ENCODE results near the gene TNFRSF9. TPM values are rescaled to one million over a fixed set of nuclear protein-coding genes. Genes with fewer than 3 reads are reported as not detected.

Gene TNFRSF9
- total and polyA plus RNA-seq, 2 experiments from 2014 or later = 0.08 to 1.2 TPM

GRCh38 chr1:7962636-7963377, 22.2 kb upstream of the TNFRSF9 start:
- H3K36me3 ChIP-seq (replicated peaks; ENCODE audit: insufficient read depth, low read depth) = no peaks in the 10 kb centered on the region
- WGBS (ENCODE audit: low lambda C conversion rate, missing lambda C conversion rate) = 91% methylated on average over 11 of the region's 11 CpGs
- H2AFZ ChIP-seq = no peak overlapping the region
- peak overlapping the region; percentile 46 for H3K4me3 ChIP-seq
- H4K20me1 ChIP-seq (ENCODE audit: insufficient read depth, poor library complexity, severe bottlenecking) = peaks cover 4% of the 10 kb centered on the region
- TF ChIP-seq CTCF (IDR thresholded peaks at IDR 0.05; ENCODE audit: poor library complexity) (no peak), EZH2phosphoT487 (IDR thresholded peaks at IDR 0.05; ENCODE audit: low read depth, severe bottlenecking, unreplicated experiment) (no peak), EZH2 (IDR thresholded peaks at IDR 0.05; ENCODE audit: borderline replicate concordance) (no peak)
- H3K27me3 ChIP-seq = no peaks in the 10 kb centered on the region
- no peaks in the 10 kb centered on the region for H3K9me3 ChIP-seq (ENCODE audit: low read depth)
- H3K9me2 ChIP-seq (replicated peaks; ENCODE audit: insufficient read depth) = no peaks in the 10 kb centered on the region
- DNase-seq (ENCODE audit: low spot score) = no peak
- peak overlapping the region; percentile 88 for H3K27ac ChIP-seq
- H3K4me2 ChIP-seq = peak overlapping the region; percentile 79
- peaks cover 60% of the 10 kb centered on the region for H3K79me2 ChIP-seq
- peaks cover 7% of the 10 kb centered on the region for H3K4me1 ChIP-seq (ENCODE audit: insufficient read depth)

GRCh38 chr1:7962014-7962335, 21.3 kb upstream of the TNFRSF9 start:
- no peak for DNase-seq (ENCODE audit: low spot score)
- peak overlapping the region; percentile 46 for H3K4me3 ChIP-seq
- 1% methylated on average over 10 of the region's 10 CpGs for WGBS (ENCODE audit: low lambda C conversion rate, missing lambda C conversion rate)
- TF ChIP-seq EZH2 (IDR thresholded peaks at IDR 0.05; ENCODE audit: borderline replicate concordance) (no peak), CTCF (IDR thresholded peaks at IDR 0.05; ENCODE audit: poor library complexity) (peak; percentile 4), EZH2phosphoT487 (IDR thresholded peaks at IDR 0.05; ENCODE audit: low read depth, severe bottlenecking, unreplicated experiment) (no peak)
- no peaks in the 10 kb centered on the region for H3K9me3 ChIP-seq (ENCODE audit: low read depth)
- no peaks in the 10 kb centered on the region for H3K27me3 ChIP-seq
- H3K4me1 ChIP-seq (ENCODE audit: insufficient read depth) = peaks cover 7% of the 10 kb centered on the region
- no peaks in the 10 kb centered on the region for H3K36me3 ChIP-seq (replicated peaks; ENCODE audit: insufficient read depth, low read depth)
- no peaks in the 10 kb centered on the region for H3K9me2 ChIP-seq (replicated peaks; ENCODE audit: insufficient read depth)
- H3K27ac ChIP-seq = peak overlapping the region; percentile 88
- no peaks in the 10 kb centered on the region for H4K20me1 ChIP-seq (ENCODE audit: insufficient read depth, poor library complexity, severe bottlenecking)
- H3K79me2 ChIP-seq = peaks cover 52% of the 10 kb centered on the region
- H2AFZ ChIP-seq = peak overlapping the region; percentile 67
- peak overlapping the region; percentile 79 for H3K4me2 ChIP-seq

- 1% methylated on average over 37 of the region's 81 CpGs for WGBS (ENCODE audit: low lambda C conversion rate, missing lambda C conversion rate)
- H3K79me2 ChIP-seq = peaks cover 46% of the 10 kb centered on the region
- peak within 1 kb of the TSS; percentile 59 for H3K4me3 ChIP-seq
These were observed 20.8 kb upstream of the TNFRSF9 start, which contains the start of gene PARK7 for GRCh38 chr1:7961216-7962013. TSS of gene PARK7 (plus strand) at chr1:7961711. CDS start at chr1:7962786, 1,075 bp downstream.

More at GRCh38 chr1:7961216-7962013, 20.8 kb upstream of the TNFRSF9 start, which contains the start of gene PARK7:
- peak within 1 kb of the TSS; percentile 87 for H2AFZ ChIP-seq
- H3K9me3 ChIP-seq (ENCODE audit: low read depth) = no peaks in the 10 kb centered on the region
- H3K4me2 ChIP-seq = peak within 1 kb of the TSS; percentile 79
- no peaks in the 10 kb centered on the region for H3K36me3 ChIP-seq (replicated peaks; ENCODE audit: insufficient read depth, low read depth)
- H4K20me1 ChIP-seq (ENCODE audit: insufficient read depth, poor library complexity, severe bottlenecking) = no peaks in the 10 kb centered on the region
- H3K9me2 ChIP-seq (replicated peaks; ENCODE audit: insufficient read depth) = no peaks in the 10 kb centered on the region
- peak; percentile 99 for DNase-seq (ENCODE audit: low spot score)
- TF ChIP-seq CTCF (IDR thresholded peaks at IDR 0.05; ENCODE audit: poor library complexity) (peak; percentile 37), EZH2 (IDR thresholded peaks at IDR 0.05; ENCODE audit: borderline replicate concordance) (no peak), EZH2phosphoT487 (IDR thresholded peaks at IDR 0.05; ENCODE audit: low read depth, severe bottlenecking, unreplicated experiment) (no peak)
- no peaks in the 10 kb centered on the region for H3K27me3 ChIP-seq
- H3K27ac ChIP-seq = peak within 1 kb of the TSS; percentile 92
- peaks cover 7% of the 10 kb centered on the region for H3K4me1 ChIP-seq (ENCODE audit: insufficient read depth)

Data from hepatocyte (in vitro differentiated cells).